ENCODE results near the gene KRT36.
A peak's percentile ranks its signal among the peaks of the same experiment; 100 is the strongest.

The KRT36 gene

DNA sequence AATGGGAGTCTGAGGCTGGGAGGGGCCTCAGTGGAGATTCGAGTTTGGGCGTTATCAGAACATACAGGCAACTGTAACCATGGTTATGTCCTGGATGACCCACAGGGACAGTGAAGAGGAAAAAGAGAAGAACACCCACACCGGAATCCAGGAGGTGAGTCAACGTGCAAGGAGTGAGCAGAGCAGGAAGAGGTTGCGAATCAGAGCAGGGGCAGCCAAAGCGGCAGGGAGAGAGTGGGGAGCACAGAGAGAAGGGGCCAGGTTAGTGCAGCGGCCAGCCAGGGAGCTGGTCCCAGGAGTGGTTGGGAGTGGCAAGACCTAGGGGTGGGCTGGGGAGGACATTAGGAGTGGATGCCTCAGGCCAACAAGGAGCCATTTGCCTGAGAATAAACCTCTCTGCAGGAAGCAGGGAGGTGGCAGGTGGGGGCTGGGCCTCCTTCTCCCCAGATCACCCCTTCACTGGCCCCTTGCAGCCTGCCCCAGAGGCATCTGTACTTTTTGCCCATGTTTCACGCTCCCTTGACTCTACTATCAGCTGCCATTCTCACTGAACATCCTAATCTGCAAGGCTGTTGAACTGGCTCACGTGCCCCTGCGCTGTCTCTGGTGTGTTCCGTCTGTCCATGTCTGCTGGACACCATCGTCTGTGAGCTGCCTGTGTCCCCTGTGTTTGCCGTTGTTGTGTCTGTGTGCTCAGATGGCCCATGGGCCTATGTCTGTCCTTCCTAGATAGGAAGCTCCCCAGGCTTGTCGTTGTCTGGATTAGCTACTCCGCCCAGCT is 10.6 kb upstream of the KRT36 start:
- no peak for DNase-seq (ENCODE audit: low read depth)

GRCh38 chr17:41499714-41500113 is 10.0 kb upstream of the KRT36 start:
- DNase-seq (ENCODE audit: low read depth): no peak

GRCh38 chr17:41498276-41498675 is 8.6 kb upstream of the KRT36 start:
- no peak for DNase-seq (ENCODE audit: low read depth)

DNA sequence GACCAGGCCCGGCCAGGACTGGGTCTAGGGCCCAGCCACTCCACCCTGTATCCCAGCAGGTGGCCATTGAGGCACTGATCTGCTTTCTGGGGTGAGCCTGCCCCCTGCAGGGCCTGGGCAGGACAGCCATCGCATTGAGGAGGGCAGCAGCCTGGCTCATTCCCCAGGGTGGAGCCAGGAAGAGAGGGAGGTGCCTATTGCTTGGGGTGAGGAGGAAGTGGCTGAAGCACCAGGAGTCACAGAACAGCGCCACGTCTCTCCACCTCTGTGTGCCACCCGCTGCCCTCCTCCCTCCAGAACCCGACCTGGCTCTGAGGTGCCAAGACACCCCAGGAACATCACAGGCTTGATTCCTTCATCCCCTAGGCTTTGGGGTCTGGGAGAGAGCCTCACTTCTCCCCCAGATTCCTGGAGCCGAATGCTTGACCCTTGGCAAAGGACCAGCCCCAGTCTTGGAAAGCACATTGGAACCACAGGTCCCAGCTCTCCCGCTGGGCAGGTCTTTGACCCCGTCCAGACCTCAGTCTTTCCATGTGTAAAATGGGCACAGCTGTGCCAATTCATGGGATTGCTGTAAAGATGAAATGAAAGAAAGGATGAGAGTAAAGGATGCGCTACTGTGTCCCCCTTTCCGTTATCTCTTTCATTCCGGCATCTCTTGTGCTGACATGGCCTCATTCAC is 7.2 kb upstream of the KRT36 start:
- peak; percentile 81 for DNase-seq (ENCODE audit: low read depth)

GRCh38 chr17:41494524-41494923 is 4.8 kb upstream of the KRT36 start:
- DNase-seq (ENCODE audit: low read depth): peak; percentile 27

DNA sequence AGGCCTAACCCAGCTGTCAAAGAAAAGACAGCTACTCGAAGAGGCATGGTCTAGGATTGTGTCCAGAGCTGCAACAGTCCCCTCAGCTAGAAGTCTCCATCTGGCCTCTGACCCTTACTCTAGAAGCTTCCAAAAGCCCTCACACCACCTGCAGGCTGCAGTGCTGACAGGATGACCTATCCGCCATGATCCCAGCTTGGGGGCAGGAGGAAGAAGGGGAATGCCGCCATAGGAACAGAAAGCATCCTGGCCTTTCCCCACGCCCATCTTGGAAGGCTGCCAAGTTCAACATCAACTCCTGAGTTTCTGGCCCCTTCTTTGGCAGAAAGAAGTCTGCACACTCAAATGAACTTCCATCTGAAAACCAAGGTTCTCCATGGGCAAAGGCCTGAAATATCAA is 3.1 kb upstream of the KRT36 start:
- DNase-seq (ENCODE audit: low read depth): no peak

DNA sequence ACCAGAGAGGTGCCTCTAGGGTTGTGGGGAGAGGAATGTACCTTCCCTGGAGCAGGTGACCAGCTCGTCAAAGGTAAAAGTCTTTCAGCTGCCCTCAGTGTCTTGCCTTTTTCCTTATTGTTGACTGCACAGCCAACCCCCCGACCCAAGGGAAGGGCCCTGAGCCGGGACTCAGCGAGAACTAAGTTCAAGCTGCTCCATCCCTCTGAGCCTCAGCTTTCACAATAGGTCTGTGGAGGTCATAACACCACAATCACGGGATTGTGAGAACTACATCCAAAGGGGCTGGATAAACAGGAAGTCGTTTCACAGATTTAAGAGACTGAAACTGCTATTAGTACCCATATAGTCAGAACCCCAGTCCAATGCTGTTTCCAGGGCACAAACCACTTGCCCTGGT is 2.6 kb upstream of the KRT36 start:
- DNase-seq (ENCODE audit: low read depth): peak; percentile 50

DNA sequence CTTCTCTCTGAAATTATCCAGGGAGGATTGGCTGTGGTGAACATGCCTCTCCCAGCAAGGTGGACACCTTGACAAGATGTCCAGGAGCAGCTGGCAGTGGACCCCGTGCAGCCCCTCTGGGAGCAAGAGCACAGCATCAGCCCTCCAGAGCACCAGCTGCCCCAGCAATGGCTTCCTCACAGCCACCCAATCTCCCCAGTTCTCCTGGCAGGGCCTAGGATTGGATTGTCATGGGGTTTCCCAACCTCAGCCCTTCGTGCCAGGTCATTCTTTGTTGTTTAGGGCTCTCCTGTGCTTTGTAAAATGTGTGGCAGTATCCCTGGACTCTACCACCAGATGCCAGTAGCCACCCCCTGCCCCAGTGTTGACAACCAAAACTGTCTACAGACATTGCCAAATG is 1.8 kb upstream of the KRT36 start:
- DNase-seq (ENCODE audit: low read depth): no peak

- DNase-seq (ENCODE audit: low read depth): no peak
Measured at GRCh38 chr17:41490000-41490990, 585 bp upstream of the KRT36 start.

GRCh38 chr17:41486809-41487530 is 2.7 kb downstream of the KRT36 start:
- DNase-seq (ENCODE audit: low read depth): no peak

DNA sequence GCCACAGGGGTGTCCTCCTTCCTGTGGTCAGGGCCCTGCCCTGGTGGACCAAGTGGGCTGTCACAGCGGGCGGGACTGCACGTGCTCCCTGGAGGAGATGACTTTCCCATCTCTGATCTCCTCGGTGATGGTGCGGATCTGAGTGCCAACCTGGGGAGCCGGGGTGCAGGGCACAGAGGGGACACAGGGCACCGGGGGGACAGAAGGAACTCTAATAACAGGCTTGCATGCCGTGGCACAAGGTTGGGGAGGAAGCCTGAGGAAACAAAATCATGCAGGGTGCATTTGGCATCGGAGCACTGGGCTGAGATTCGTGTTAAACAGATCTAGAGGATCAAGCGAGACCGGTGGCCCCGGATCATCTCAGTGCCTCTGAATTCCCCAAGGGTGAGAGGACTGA is 3.4 kb downstream of the KRT36 start:
- DNase-seq (ENCODE audit: low read depth): no peak

DNA sequence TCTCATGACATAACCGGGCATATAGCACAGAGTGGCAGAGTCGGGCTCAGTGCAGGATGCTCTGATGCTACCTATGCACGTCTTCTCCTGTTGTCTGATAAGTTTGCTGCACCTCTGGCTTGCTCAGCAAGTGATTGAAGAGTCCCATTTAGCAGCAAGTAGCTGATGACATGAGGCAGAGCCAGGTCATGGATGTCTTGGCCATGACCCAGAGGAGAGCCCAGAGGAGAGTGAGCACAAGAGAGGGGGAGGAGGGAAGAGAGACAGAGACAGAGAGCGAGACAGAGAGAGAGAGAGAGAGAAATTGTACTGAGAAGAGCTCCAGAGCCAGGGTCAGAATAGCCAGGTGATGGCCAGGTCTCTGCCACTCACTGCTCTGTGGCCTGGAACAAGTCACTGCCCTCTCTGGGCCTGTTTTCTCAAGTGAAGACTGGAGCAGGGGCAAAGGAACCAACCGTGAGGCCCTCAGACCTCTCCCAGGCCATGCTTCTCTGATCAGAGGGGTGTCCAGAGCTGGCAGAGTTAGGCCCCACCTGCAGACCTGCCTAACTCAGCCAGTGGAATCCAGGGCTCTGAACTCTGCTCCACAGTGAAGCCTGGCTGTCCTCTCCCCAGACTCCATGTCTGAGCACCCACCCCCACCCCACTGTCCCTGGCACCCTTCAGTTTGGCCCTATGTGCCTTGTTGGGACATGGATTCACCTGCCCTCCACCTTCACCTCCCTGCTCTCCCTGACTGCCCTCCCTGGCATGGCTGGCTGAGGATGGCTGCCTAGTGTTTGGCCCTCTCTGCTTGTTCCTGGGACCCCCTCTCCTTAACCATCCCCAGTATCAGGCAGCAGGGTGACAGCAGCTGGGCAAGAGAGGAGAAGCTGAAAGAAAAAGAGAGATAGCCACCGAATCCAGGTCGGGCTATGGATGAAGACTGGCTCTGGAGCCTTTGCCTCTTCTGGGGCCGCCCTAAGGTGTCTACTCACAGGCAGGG is 4.5 kb downstream of the KRT36 start:
- no peak for DNase-seq (ENCODE audit: low read depth)

GRCh38 chr17:41483991-41484826 is 5.5 kb downstream of the KRT36 start:
- DNase-seq (ENCODE audit: low read depth): no peak

GRCh38 chr17:41483531-41483930 is 6.2 kb downstream of the KRT36 start:
- no peak for DNase-seq (ENCODE audit: low read depth)

- no peak for DNase-seq (ENCODE audit: low read depth)
Measured at GRCh38 chr17:41481036-41481435, 8.7 kb downstream of the KRT36 start, which contains the start of gene KRT35. Gene KRT35 (minus strand): TSS chr17:41481151. CDS start chr17:41481097, 54 bp downstream.

DNA sequence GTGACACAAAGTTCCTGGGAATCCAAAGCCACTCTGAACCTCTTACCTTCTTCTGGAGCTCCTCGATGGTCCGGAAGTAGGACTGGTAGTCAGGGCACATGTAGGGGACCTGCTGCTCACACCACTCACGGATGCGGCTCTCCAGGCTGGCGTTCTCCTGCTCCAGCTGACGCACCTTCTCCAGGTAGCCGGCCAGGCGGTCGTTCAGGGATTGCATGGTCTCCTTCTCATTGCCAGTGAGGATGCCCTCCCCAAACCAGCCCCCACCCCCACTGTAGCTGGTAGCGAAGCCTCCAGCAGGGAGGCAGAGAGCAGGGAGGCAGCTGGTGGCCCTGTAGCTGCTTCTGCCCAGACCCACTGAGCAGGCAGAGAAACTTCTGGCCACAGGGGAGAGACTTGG is 9.1 kb downstream of the KRT36 start:
- no peak for DNase-seq (ENCODE audit: low read depth)

DNA sequence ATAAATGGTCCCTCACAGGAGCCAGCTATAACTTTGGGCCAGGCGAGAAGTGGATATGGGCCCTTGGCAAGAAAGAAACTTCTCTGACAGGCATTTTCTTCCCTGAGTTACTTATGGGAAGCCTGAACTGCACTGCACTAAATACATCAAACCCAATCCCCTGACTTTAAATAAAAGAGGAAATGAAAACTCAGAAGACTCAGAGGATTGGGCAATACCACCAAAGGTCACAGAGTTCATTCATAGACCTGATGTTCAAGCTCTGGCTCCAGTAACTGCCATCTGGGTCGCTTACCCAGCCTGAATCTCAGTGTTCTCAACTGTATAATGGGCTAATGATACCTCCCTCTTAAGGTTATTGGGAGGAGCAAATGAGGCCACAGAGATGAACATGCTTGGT is 9.6 kb downstream of the KRT36 start:
- DNase-seq (ENCODE audit: low read depth): no peak

GRCh38 chr17:41478237-41478636 is 11.5 kb downstream of the KRT36 start:
- DNase-seq (ENCODE audit: low read depth): no peak

All from fibroblast of gingiva (primary cell).